DND-41 (cell line): Measurements from ENCODE around the gene ASIC4.

ENCODE experiments used
- ATAC-seq: fragments of 200-7000 bp; cut with Tn5 transposase; 3 replicates; pipeline ENCODE4 v1.9.1; 2021; ENCODE audit warnings: low read depth; ENCODE audit not compliant: insufficient read depth
- DNase-seq: peaks from one replicate; pipeline ENCODE4 v3.0.0-alpha.2; 2020
- H2AFZ ChIP-seq: 2 replicates; pipeline ENCODE4 v1.6.0; 2012; ENCODE audit warnings: low read depth, low read length
- H3K27ac ChIP-seq: 2 replicates; pipeline ENCODE4 v1.5.1; 2012; ENCODE audit warnings: low read length, inconsistent platforms
- H3K27me3 ChIP-seq: fragments of 200-600 bp; sonication (generic); 2 replicates; pipeline ENCODE4 v1.6.0; 2012; ENCODE audit warnings: low read length, mild to moderate bottlenecking, inconsistent platforms; ENCODE audit not compliant: insufficient read depth, poor library complexity
- H3K36me3 ChIP-seq: 2 replicates; pipeline ENCODE4 v1.5.1; 2012; ENCODE audit warnings: low read length, inconsistent platforms; ENCODE audit not compliant: insufficient read depth
- H3K4me1 ChIP-seq: 2 replicates; pipeline ENCODE4 v1.5.1; 2012; ENCODE audit warnings: mild to moderate bottlenecking, low read length; ENCODE audit not compliant: insufficient read depth
- H3K4me2 ChIP-seq: 2 replicates; pipeline ENCODE4 v1.6.0; 2012; ENCODE audit warnings: mild to moderate bottlenecking, moderate library complexity, low read length, inconsistent platforms; ENCODE audit not compliant: insufficient read depth
- H3K4me3 ChIP-seq, 2 experiments: fragments of 200-600 bp in 1 of 2; shearing (Covaris generic) in 1 of 2; 2 replicates each; pipeline ENCODE4 v1.5.1; 2012 to 2016; ENCODE audit warnings: inconsistent platforms in 2 of 2, low read length in 2 of 2, mild to moderate bottlenecking in 2 of 2, low read depth in 1 of 2, moderate library complexity in 1 of 2
- H3K79me2 ChIP-seq: 2 replicates; pipeline ENCODE4 v1.6.0; 2012; ENCODE audit warnings: low read length, inconsistent platforms; ENCODE audit not compliant: insufficient read depth
- H3K9ac ChIP-seq: 2 replicates; pipeline ENCODE4 v1.6.0; 2012; ENCODE audit warnings: low read depth, mild to moderate bottlenecking, inconsistent platforms, low read length, moderate library complexity
- H3K9me3 ChIP-seq: 2 replicates; pipeline ENCODE4 v1.5.1; 2012; ENCODE audit warnings: low read length, moderate library complexity, mild to moderate bottlenecking, inconsistent platforms; ENCODE audit not compliant: insufficient read depth, severe bottlenecking
- H4K20me1 ChIP-seq: 2 replicates; pipeline ENCODE4 v1.6.0; 2012; ENCODE audit warnings: low read length; ENCODE audit not compliant: insufficient read depth
- CTCF ChIP-seq: IDR thresholded peaks from 2 replicates; pipeline ENCODE4 v1.5.1; 2012; ENCODE audit warnings: borderline replicate concordance, low read length, moderate library complexity, mild to moderate bottlenecking; ENCODE audit not compliant: poor library complexity, severe bottlenecking; ENCODE audit errors: extremely low read depth
- EZH2 ChIP-seq: IDR thresholded peaks from 3 replicates; pipeline ENCODE4 v1.6.1; 2012; ENCODE audit warnings: borderline replicate concordance, low read depth, mild to moderate bottlenecking, moderate library complexity, low read length, inconsistent platforms; ENCODE audit not compliant: severe bottlenecking

Gene ASIC4

GRCh38 chr2:219506802-219507526 is 7.3 kb upstream of the ASIC4 start:
- DNase-seq: no peak
- no peaks in the 10 kb centered on the region for H4K20me1 ChIP-seq
- ATAC-seq: no peak
- TF ChIP-seq CTCF: no peak
- no peak for TF ChIP-seq EZH2
- H3K27me3 ChIP-seq: peaks cover 3% of the 10 kb centered on the region
- H3K36me3 ChIP-seq: peaks cover 25% of the 10 kb centered on the region
- no peak overlapping the region for H3K27ac ChIP-seq
- no peak overlapping the region for H2AFZ ChIP-seq
- H3K9ac ChIP-seq: no peak overlapping the region
- H3K4me1 ChIP-seq: peaks cover 5% of the 10 kb centered on the region; the same call in 1 of the 2 replicates
- no peaks in the 10 kb centered on the region for H3K9me3 ChIP-seq
- H3K79me2 ChIP-seq: no peaks in the 10 kb centered on the region
- no peak overlapping the region for H3K4me3 ChIP-seq
- no peak overlapping the region for H3K4me2 ChIP-seq

- H3K4me1 ChIP-seq: peaks cover 5% of the 10 kb centered on the region; the same call in 1 of the 2 replicates
- no peak overlapping the region for H3K9ac ChIP-seq
- H3K4me2 ChIP-seq: no peak overlapping the region
- no peak overlapping the region for H2AFZ ChIP-seq
- H3K9me3 ChIP-seq: no peaks in the 10 kb centered on the region
- H3K27me3 ChIP-seq: peaks cover 11% of the 10 kb centered on the region
- H3K36me3 ChIP-seq: peaks cover 25% of the 10 kb centered on the region
- TF ChIP-seq EZH2 (no peak), CTCF (no peak)
- H3K79me2 ChIP-seq: no peaks in the 10 kb centered on the region
- no peak overlapping the region for H3K4me3 ChIP-seq
- H4K20me1 ChIP-seq: no peaks in the 10 kb centered on the region; the same call in 1 of the 2 replicates
- DNase-seq (no peak), ATAC-seq (no peak)
- no peak overlapping the region for H3K27ac ChIP-seq
These were observed 6.5 kb upstream of the ASIC4 start for GRCh38 chr2:219507581-219508443.

GRCh38 chr2:219508444-219508734 is 5.9 kb upstream of the ASIC4 start:
- H3K27ac ChIP-seq: no peak overlapping the region
- H3K9ac ChIP-seq: no peak overlapping the region
- H3K4me2 ChIP-seq: no peak overlapping the region
- peaks cover 3% of the 10 kb centered on the region for H4K20me1 ChIP-seq
- H3K27me3 ChIP-seq: peaks cover 17% of the 10 kb centered on the region
- H3K4me3 ChIP-seq: no peak overlapping the region
- TF ChIP-seq EZH2: no peak
- TF ChIP-seq CTCF: no peak
- no peak for DNase-seq
- ATAC-seq: no peak
- H3K36me3 ChIP-seq: peaks cover 25% of the 10 kb centered on the region
- H3K4me1 ChIP-seq: peaks cover 5% of the 10 kb centered on the region; the same call in 1 of the 2 replicates
- no peaks in the 10 kb centered on the region for H3K79me2 ChIP-seq
- H2AFZ ChIP-seq: no peak overlapping the region
- H3K9me3 ChIP-seq: no peaks in the 10 kb centered on the region
